Keratinocyte (primary cell): Measurements from ENCODE around the gene ZNF594.
"Not testable (repeated sequence)": the region's sequence is repeated elsewhere in the genome, so short reads cannot be mapped to it uniquely, and the experiment has no call there.

Source experiments
- CTCF ChIP-seq, 3 experiments: IDR thresholded peaks in 1 of 3; conservative IDR thresholded peaks in 1 of 3; optimal IDR thresholded peaks in 1 of 3; 2 replicates in 2 of 3; 3 replicates in 1 of 3; pipeline versions ENCODE3 to v1.5.1; 2011; ENCODE audit warnings: low read length in 3 of 3, mild to moderate bottlenecking in 3 of 3, moderate library complexity in 2 of 3, control low read depth in 1 of 3, inconsistent platforms in 1 of 3; ENCODE audit not compliant: insufficient read depth in 2 of 3; ENCODE audit errors: extremely low read depth in 1 of 3
- EZH2 ChIP-seq: IDR thresholded peaks from one replicate; pipeline ENCODE4 v1.6.1; 2012; ENCODE audit warnings: inconsistent platforms, mild to moderate bottlenecking, low read length, moderate library complexity

DNA sequence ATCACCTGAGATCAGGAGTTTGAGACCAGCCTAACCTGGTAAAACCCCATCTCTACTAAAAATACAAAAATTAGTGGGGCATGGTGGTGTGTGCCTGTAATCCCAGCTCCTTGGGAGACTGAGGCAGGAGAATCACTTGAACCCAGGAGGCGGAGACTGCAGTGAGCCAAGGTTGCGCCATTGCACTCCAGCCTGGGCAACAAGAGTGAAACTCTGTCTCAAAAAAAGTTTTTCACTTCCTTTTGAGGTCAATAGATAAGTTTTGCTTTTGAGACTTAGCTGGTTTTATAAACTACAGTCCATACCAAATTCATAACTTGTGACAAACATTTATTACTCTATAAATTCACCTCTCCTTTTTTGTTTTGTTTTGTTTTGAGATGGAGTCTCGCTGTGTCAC lies 29.9 kb downstream of the ZNF594 start:
- not testable (repeated sequence) for TF ChIP-seq CTCF (optimal IDR thresholded peaks at IDR 0.05 in 1 of 3, IDR thresholded peaks at IDR 0.05 in 1 of 3, conservative IDR thresholded peaks at IDR 0.05 in 1 of 3; ENCODE audit: extremely low read depth in 1 of 3, insufficient read depth in 2 of 3, low read length in 3 of 3); EZH2
